Measurements from ENCODE around the gene BCL2L1.

- TF ChIP-seq, protein P1, sequence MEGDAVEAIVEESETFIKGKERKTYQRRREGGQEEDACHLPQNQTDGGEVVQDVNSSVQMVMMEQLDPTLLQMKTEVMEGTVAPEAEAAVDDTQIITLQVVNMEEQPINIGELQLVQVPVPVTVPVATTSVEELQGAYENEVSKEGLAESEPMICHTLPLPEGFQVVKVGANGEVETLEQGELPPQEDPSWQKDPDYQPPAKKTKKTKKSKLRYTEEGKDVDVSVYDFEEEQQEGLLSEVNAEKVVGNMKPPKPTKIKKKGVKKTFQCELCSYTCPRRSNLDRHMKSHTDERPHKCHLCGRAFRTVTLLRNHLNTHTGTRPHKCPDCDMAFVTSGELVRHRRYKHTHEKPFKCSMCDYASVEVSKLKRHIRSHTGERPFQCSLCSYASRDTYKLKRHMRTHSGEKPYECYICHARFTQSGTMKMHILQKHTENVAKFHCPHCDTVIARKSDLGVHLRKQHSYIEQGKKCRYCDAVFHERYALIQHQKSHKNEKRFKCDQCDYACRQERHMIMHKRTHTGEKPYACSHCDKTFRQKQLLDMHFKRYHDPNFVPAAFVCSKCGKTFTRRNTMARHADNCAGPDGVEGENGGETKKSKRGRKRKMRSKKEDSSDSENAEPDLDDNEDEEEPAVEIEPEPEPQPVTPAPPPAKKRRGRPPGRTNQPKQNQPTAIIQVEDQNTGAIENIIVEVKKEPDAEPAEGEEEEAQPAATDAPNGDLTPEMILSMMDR (conservative IDR thresholded peaks at IDR 0.05; ENCODE audit: low read depth in 2 of 2): no peak
- no peak for TF ChIP-seq POLR2AphosphoS5 (IDR thresholded peaks at IDR 0.05; ENCODE audit: low read depth)
- no peak for TF ChIP-seq ZNF331 (CRISPR knock-in tag; IDR thresholded peaks at IDR 0.05; ENCODE audit: low read depth)
- TF ChIP-seq EZH2 (IDR thresholded peaks at IDR 0.05; ENCODE audit: low read depth, unreplicated experiment): no peak
- TF ChIP-seq, protein P2, sequence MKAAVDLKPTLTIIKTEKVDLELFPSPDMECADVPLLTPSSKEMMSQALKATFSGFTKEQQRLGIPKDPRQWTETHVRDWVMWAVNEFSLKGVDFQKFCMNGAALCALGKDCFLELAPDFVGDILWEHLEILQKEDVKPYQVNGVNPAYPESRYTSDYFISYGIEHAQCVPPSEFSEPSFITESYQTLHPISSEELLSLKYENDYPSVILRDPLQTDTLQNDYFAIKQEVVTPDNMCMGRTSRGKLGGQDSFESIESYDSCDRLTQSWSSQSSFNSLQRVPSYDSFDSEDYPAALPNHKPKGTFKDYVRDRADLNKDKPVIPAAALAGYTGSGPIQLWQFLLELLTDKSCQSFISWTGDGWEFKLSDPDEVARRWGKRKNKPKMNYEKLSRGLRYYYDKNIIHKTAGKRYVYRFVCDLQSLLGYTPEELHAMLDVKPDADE (IDR thresholded peaks at IDR 0.05): no peak
Observed at GRCh38 chr20:31633339-31633914, 89.2 kb downstream of the BCL2L1 start.

Measured in GM23338 (cell line).